ENCODE measurements around the gene SLC6A3.

DNA sequence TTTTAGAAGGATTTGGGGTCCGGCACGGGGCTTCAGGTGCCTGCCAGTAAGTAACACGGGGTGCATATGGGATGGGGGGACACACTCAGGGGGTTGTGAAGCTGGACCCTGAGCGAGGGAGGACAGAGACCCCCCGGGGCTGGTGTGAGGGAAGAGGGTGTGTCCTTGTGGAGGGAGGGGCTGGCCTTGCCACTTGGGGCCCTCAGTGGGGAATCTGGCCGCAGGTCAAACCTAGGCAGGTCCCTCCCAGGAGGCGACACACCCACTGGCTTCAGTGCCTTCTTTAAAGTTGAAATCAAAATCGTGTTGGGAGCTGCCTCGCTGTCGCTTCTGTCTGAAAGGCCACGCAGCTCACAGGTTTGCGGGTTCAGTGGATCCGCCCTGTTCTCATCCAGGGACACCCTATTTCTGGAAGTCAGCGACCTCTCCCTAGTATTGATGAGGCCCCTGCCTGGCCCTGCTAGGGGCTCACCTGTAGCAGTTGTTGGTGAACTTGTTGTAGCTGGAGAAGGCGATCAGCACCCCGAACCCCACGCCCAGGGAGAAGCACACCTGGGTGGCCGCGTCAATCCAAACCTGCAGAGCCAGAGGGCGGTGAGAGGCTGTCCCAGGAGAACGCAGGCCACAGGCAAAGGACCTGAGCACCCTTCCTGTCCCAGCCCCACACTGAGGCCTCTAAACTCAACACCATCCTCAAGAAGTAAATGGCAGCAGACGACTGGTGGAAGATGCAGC, 29.4 kb downstream of the SLC6A3 start:
- TF ChIP-seq, protein P1, sequence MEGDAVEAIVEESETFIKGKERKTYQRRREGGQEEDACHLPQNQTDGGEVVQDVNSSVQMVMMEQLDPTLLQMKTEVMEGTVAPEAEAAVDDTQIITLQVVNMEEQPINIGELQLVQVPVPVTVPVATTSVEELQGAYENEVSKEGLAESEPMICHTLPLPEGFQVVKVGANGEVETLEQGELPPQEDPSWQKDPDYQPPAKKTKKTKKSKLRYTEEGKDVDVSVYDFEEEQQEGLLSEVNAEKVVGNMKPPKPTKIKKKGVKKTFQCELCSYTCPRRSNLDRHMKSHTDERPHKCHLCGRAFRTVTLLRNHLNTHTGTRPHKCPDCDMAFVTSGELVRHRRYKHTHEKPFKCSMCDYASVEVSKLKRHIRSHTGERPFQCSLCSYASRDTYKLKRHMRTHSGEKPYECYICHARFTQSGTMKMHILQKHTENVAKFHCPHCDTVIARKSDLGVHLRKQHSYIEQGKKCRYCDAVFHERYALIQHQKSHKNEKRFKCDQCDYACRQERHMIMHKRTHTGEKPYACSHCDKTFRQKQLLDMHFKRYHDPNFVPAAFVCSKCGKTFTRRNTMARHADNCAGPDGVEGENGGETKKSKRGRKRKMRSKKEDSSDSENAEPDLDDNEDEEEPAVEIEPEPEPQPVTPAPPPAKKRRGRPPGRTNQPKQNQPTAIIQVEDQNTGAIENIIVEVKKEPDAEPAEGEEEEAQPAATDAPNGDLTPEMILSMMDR (conservative IDR thresholded peaks at IDR 0.05) = no peak
- no peak for TF ChIP-seq ZFX (IDR thresholded peaks at IDR 0.05)

All from C4-2B (cell line).